IMR-90 (cell line): ENCODE measurements around the gene REXO5.
"Not testable (repeated sequence)": the region's sequence is repeated elsewhere in the genome, so short reads cannot be mapped to it uniquely, and the experiment has no call there.

Experiments
- BHLHE40 ChIP-seq: fragments of 150-350 bp; IDR thresholded peaks from 2 replicates; pipeline ENCODE4 v1.6.1; 2016; ENCODE audit warnings: mild to moderate bottlenecking, low read depth, low read length
- CEBPB ChIP-seq: IDR thresholded peaks from 2 replicates; pipeline ENCODE4 v1.6.1; 2012; ENCODE audit warnings: low read depth, low read length, improper control_type of control experiment
- CHD1 ChIP-seq: IDR thresholded peaks from 2 replicates; pipeline ENCODE4 v1.6.1; 2012; ENCODE audit warnings: low read depth, low read length, improper control_type of control experiment
- FOS ChIP-seq: fragments of 150-350 bp; IDR thresholded peaks from 2 replicates; pipeline ENCODE4 v1.6.1; 2016; ENCODE audit warnings: low read depth, low read length
- MAFK ChIP-seq: IDR thresholded peaks from 2 replicates; pipeline ENCODE4 v1.6.1; 2012; ENCODE audit warnings: low read depth, low read length, improper control_type of control experiment
- MXI1 ChIP-seq: IDR thresholded peaks from 2 replicates; pipeline ENCODE4 v1.6.1; 2012; ENCODE audit warnings: low read depth, mild to moderate bottlenecking, low read length, moderate library complexity, borderline replicate concordance
- POLR2A ChIP-seq: IDR thresholded peaks from 2 replicates; pipeline ENCODE4 v1.6.1; 2012; ENCODE audit warnings: mild to moderate bottlenecking, low read depth, low read length
- RAD21 ChIP-seq: IDR thresholded peaks from 2 replicates; pipeline ENCODE4 v1.6.1; 2012; ENCODE audit warnings: low read length, improper control_type of control experiment
- RCOR1 ChIP-seq: IDR thresholded peaks from 2 replicates; pipeline ENCODE4 v1.6.1; 2012; ENCODE audit warnings: mild to moderate bottlenecking, low read length, improper control_type of control experiment; ENCODE audit not compliant: insufficient replicate concordance
- RFX5 ChIP-seq: IDR thresholded peaks from 2 replicates; pipeline ENCODE4 v1.8.0; 2012; ENCODE audit warnings: low read depth, mild to moderate bottlenecking, low read length, moderate library complexity
- SMC3 ChIP-seq: fragments of 150-350 bp; IDR thresholded peaks from 2 replicates; pipeline ENCODE4 v1.6.1; 2016; ENCODE audit warnings: low read depth, mild to moderate bottlenecking, antibody characterized with exemption, low read length, moderate library complexity
- TF ChIP-seq, protein P1 (sequence below): conservative IDR thresholded peaks from 2 replicates; pipeline ENCODE4 v1.5.1; 2012; ENCODE audit warnings: mild to moderate bottlenecking, low read depth, low read length, improper control_type of control experiment
- TF ChIP-seq, protein P2 (sequence below): fragments of 150-350 bp; IDR thresholded peaks from 2 replicates; pipeline ENCODE4 v1.6.1; 2016; ENCODE audit warnings: low read depth, mild to moderate bottlenecking, low read length, moderate library complexity, borderline replicate concordance
- TF ChIP-seq, protein P3 (sequence below): fragments of 150-350 bp; IDR thresholded peaks from 2 replicates; pipeline ENCODE4 v1.6.1; 2017; ENCODE audit warnings: mild to moderate bottlenecking, antibody characterized with exemption, low read length, low read depth

GRCh38 chr16:20764448-20764847 lies 41.9 kb upstream of the REXO5 start:
- TF ChIP-seq, protein P1, sequence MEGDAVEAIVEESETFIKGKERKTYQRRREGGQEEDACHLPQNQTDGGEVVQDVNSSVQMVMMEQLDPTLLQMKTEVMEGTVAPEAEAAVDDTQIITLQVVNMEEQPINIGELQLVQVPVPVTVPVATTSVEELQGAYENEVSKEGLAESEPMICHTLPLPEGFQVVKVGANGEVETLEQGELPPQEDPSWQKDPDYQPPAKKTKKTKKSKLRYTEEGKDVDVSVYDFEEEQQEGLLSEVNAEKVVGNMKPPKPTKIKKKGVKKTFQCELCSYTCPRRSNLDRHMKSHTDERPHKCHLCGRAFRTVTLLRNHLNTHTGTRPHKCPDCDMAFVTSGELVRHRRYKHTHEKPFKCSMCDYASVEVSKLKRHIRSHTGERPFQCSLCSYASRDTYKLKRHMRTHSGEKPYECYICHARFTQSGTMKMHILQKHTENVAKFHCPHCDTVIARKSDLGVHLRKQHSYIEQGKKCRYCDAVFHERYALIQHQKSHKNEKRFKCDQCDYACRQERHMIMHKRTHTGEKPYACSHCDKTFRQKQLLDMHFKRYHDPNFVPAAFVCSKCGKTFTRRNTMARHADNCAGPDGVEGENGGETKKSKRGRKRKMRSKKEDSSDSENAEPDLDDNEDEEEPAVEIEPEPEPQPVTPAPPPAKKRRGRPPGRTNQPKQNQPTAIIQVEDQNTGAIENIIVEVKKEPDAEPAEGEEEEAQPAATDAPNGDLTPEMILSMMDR = not testable (repeated sequence)
- not testable (repeated sequence) for TF ChIP-seq POLR2A, RCOR1, FOS, SMC3, MAFK, BHLHE40, MXI1, RAD21, RFX5, CEBPB, CHD1
- TF ChIP-seq, protein P2, sequence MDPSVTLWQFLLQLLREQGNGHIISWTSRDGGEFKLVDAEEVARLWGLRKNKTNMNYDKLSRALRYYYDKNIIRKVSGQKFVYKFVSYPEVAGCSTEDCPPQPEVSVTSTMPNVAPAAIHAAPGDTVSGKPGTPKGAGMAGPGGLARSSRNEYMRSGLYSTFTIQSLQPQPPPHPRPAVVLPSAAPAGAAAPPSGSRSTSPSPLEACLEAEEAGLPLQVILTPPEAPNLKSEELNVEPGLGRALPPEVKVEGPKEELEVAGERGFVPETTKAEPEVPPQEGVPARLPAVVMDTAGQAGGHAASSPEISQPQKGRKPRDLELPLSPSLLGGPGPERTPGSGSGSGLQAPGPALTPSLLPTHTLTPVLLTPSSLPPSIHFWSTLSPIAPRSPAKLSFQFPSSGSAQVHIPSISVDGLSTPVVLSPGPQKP = not testable (repeated sequence)
- TF ChIP-seq, protein P3, sequence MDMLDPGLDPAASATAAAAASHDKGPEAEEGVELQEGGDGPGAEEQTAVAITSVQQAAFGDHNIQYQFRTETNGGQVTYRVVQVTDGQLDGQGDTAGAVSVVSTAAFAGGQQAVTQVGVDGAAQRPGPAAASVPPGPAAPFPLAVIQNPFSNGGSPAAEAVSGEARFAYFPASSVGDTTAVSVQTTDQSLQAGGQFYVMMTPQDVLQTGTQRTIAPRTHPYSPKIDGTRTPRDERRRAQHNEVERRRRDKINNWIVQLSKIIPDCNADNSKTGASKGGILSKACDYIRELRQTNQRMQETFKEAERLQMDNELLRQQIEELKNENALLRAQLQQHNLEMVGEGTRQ = not testable (repeated sequence)
